GM23338 (cell line): ENCODE measurements around the gene MGLL. TPM values are rescaled to one million over a fixed set of nuclear protein-coding genes. Genes with fewer than 3 reads are reported as not detected.

Source experiments
- ATAC-seq: fragments of 200-7000 bp; cut with Tn5 transposase; 3 replicates; pipeline ENCODE4 v1.9.1; 2020
- DNase-seq: peaks from one replicate; pipeline ENCODE4 v3.0.0-alpha.2; 2015; ENCODE audit warnings: low spot score
- H2AFZ ChIP-seq: fragments of 200-600 bp; sonication (generic); 2 replicates; pipeline ENCODE4 v1.8.0; 2016; ENCODE audit warnings: antibody characterized with exemption, mild to moderate bottlenecking, moderate library complexity
- H3F3A ChIP-seq: fragments of 200-600 bp; sonication (generic); replicated peaks from 2 replicates; pipeline ENCODE4 v1.8.0; 2017; ENCODE audit warnings: antibody characterized with exemption, mixed run types, low read depth
- H3K27ac ChIP-seq: fragments of 200-600 bp; sonication (generic); 2 replicates; pipeline ENCODE4 v1.6.1; 2016; ENCODE audit warnings: low read depth
- H3K27me3 ChIP-seq: fragments of 200-600 bp; sonication (generic); 2 replicates; pipeline ENCODE4 v1.8.0; 2016; ENCODE audit warnings: mild to moderate bottlenecking, mixed run types, moderate library complexity; ENCODE audit not compliant: insufficient read depth
- H3K36me3 ChIP-seq: fragments of 200-600 bp; sonication (generic); 2 replicates; pipeline ENCODE4 v1.8.0; 2016; ENCODE audit warnings: mild to moderate bottlenecking; ENCODE audit not compliant: insufficient read depth
- H3K4me1 ChIP-seq: fragments of 200-600 bp; sonication (generic); 2 replicates; pipeline ENCODE4 v1.8.0; 2016; ENCODE audit warnings: mild to moderate bottlenecking, moderate library complexity; ENCODE audit not compliant: insufficient read depth
- H3K4me2 ChIP-seq: fragments of 200-600 bp; sonication (generic); 2 replicates; pipeline ENCODE4 v1.7.1; 2017; ENCODE audit warnings: mixed run types
- H3K4me3 ChIP-seq: fragments of 200-600 bp; sonication (generic); 2 replicates; pipeline ENCODE4 v1.6.1; 2016; ENCODE audit warnings: mixed run types
- H3K79me2 ChIP-seq: fragments of 200-600 bp; sonication (generic); replicated peaks from 2 replicates; pipeline ENCODE4 v1.8.0; 2017; ENCODE audit warnings: mild to moderate bottlenecking; ENCODE audit not compliant: insufficient read depth
- H3K9me2 ChIP-seq: fragments of 200-600 bp; sonication (generic); 2 replicates; pipeline ENCODE4 v1.8.0; 2017; ENCODE audit not compliant: insufficient read depth
- H4K20me1 ChIP-seq: fragments of 200-600 bp; sonication (generic); replicated peaks from 2 replicates; pipeline ENCODE4 v1.8.0; 2017; ENCODE audit warnings: mild to moderate bottlenecking; ENCODE audit not compliant: insufficient read depth
- H3K27ac Mint-ChIP-seq: 2 replicates; pipeline ENCODE4 v1.8.0; 2020; ENCODE audit warnings: inconsistent platforms, mild to moderate bottlenecking, moderate library complexity, mixed read lengths
- H3K27me3 Mint-ChIP-seq: 3 replicates; pipeline ENCODE4 v1.8.0; 2022; ENCODE audit warnings: low read depth, mild to moderate bottlenecking, moderate library complexity, mixed read lengths, inconsistent platforms; ENCODE audit not compliant: insufficient read depth, poor library complexity
- H3K36me3 Mint-ChIP-seq: 3 replicates; pipeline ENCODE4 v1.8.0; 2021; ENCODE audit warnings: low read depth, mild to moderate bottlenecking, inconsistent platforms, moderate library complexity, mixed read lengths
- H3K4me1 Mint-ChIP-seq: 3 replicates; pipeline ENCODE4 v1.8.0; 2020; ENCODE audit warnings: mild to moderate bottlenecking, inconsistent platforms, mixed read lengths
- H3K4me3 Mint-ChIP-seq: 3 replicates; pipeline ENCODE4 v1.8.0; 2021; ENCODE audit warnings: moderate library complexity, mild to moderate bottlenecking, inconsistent platforms, mixed read lengths
- H3K9me3 Mint-ChIP-seq: 3 replicates; pipeline ENCODE4 v1.8.0; 2020; ENCODE audit warnings: moderate library complexity, mild to moderate bottlenecking, inconsistent platforms, mixed read lengths
- CREB1 ChIP-seq: fragments of 250-450 bp; sonication (Bioruptor Pico); IDR thresholded peaks from 2 replicates; pipeline ENCODE4 v1.5.0; 2020; ENCODE audit warnings: low read depth, mild to moderate bottlenecking, moderate library complexity
- EZH2 ChIP-seq: fragments of 200-600 bp; sonication (generic); IDR thresholded peaks from one replicate; pipeline ENCODE4 v1.8.0; 2017; ENCODE audit warnings: antibody characterized with exemption, mild to moderate bottlenecking, low read depth; ENCODE audit not compliant: unreplicated experiment
- EZH2phosphoT487 ChIP-seq: fragments of 200-600 bp; sonication (generic); IDR thresholded peaks from one replicate; pipeline ENCODE4 v1.8.1; 2018; ENCODE audit warnings: antibody characterized with exemption; ENCODE audit not compliant: unreplicated experiment
- JUNB ChIP-seq: IDR thresholded peaks from one replicate; pipeline ENCODE4 v1.6.1; 2016; ENCODE audit warnings: antibody characterized with exemption; ENCODE audit not compliant: unreplicated experiment
- NANOG ChIP-seq: IDR thresholded peaks from 2 replicates; pipeline ENCODE4 v1.6.1; 2016; ENCODE audit warnings: antibody characterized with exemption, borderline replicate concordance
- POLR2AphosphoS5 ChIP-seq: IDR thresholded peaks from 2 replicates; pipeline ENCODE4 v1.6.1; 2016; ENCODE audit warnings: antibody characterized with exemption, low read depth
- STAT1 ChIP-seq: IDR thresholded peaks from one replicate; pipeline ENCODE4 v1.6.1; 2016; ENCODE audit warnings: antibody characterized with exemption; ENCODE audit not compliant: unreplicated experiment
- ZNF114 ChIP-seq: fragments of 250-450 bp; sonication (Bioruptor Pico); IDR thresholded peaks from 2 replicates; pipeline ENCODE4 v1.5.0; 2020; ENCODE audit warnings: mild to moderate bottlenecking, moderate library complexity
- ZNF331 ChIP-seq: fragments of 250-450 bp; sonication (Bioruptor Pico); IDR thresholded peaks from 2 replicates; pipeline ENCODE4 v1.5.0; 2020; ENCODE audit warnings: low read depth, mild to moderate bottlenecking, moderate library complexity
- polyA plus RNA-seq: library from polyadenylated mRNA; unstranded; fragments of >200 nt; fragmentation: Nextera tagmentation; extraction: Ambion mirVana; gene quantifications from 2 replicates; pipeline ENCODE4 v1.2.1, GENCODE V29; 2016
- total RNA-seq: library from RNA; depleted of rRNA; stranded (reverse); fragments of >200 nt; shearing (Covaris generic); gene quantifications from 2 replicates; pipeline ENCODE4 v1.2.3, GENCODE V29; 2014
- TF ChIP-seq, protein P1 (sequence below), 2 experiments: fragments of 200-600 bp in 1 of 2; sonication (generic) in 1 of 2; conservative IDR thresholded peaks; 2 replicates each; pipeline versions ENCODE4 v1.5.1 to v1.6.1; 2016 to 2017; ENCODE audit warnings: antibody characterized with exemption in 2 of 2, low read depth in 2 of 2, mild to moderate bottlenecking in 2 of 2, moderate library complexity in 1 of 2
- TF ChIP-seq, protein P2 (sequence below): fragments of 250-450 bp; sonication (Bioruptor Pico); IDR thresholded peaks from 2 replicates; pipeline ENCODE4 v1.5.0; 2020; ENCODE audit warnings: mild to moderate bottlenecking, moderate library complexity
- TF ChIP-seq, protein P3 (sequence below): IDR thresholded peaks from 2 replicates; pipeline ENCODE4 v1.6.1; 2016; ENCODE audit warnings: antibody characterized with exemption
- TF ChIP-seq, protein P4 (sequence below): IDR thresholded peaks from one replicate; pipeline ENCODE4 v1.6.1; 2018; ENCODE audit warnings: antibody characterized with exemption; ENCODE audit not compliant: unreplicated experiment

MGLL gene
- total and polyA plus RNA-seq, 2 experiments from 2014 or later: 0.71 to 0.83 TPM

DNA sequence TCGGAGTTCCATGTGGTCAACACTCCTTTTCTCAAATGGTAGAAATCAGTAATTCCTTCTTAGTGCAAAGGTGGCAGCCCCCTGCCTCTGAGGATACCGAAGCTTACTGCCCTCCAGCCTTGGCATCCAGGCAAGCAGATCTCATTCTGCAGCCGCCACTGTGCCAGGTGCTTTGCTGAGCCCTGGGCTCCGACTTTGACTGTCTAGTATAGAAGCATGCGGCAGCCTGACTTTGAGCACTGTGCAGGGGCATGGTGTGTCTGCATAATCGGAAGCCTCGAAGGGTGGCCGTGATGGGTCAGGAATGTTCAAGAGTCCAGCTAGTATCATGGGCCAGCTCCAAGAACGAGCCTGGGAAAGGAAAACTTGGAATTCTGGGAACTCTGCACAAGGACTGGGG, 109.9 kb downstream of the MGLL start:
- TF ChIP-seq, protein P1, sequence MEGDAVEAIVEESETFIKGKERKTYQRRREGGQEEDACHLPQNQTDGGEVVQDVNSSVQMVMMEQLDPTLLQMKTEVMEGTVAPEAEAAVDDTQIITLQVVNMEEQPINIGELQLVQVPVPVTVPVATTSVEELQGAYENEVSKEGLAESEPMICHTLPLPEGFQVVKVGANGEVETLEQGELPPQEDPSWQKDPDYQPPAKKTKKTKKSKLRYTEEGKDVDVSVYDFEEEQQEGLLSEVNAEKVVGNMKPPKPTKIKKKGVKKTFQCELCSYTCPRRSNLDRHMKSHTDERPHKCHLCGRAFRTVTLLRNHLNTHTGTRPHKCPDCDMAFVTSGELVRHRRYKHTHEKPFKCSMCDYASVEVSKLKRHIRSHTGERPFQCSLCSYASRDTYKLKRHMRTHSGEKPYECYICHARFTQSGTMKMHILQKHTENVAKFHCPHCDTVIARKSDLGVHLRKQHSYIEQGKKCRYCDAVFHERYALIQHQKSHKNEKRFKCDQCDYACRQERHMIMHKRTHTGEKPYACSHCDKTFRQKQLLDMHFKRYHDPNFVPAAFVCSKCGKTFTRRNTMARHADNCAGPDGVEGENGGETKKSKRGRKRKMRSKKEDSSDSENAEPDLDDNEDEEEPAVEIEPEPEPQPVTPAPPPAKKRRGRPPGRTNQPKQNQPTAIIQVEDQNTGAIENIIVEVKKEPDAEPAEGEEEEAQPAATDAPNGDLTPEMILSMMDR (conservative IDR thresholded peaks at IDR 0.05; ENCODE audit: low read depth in 2 of 2): no peak
- no peak for TF ChIP-seq EZH2phosphoT487
- TF ChIP-seq, protein P2, sequence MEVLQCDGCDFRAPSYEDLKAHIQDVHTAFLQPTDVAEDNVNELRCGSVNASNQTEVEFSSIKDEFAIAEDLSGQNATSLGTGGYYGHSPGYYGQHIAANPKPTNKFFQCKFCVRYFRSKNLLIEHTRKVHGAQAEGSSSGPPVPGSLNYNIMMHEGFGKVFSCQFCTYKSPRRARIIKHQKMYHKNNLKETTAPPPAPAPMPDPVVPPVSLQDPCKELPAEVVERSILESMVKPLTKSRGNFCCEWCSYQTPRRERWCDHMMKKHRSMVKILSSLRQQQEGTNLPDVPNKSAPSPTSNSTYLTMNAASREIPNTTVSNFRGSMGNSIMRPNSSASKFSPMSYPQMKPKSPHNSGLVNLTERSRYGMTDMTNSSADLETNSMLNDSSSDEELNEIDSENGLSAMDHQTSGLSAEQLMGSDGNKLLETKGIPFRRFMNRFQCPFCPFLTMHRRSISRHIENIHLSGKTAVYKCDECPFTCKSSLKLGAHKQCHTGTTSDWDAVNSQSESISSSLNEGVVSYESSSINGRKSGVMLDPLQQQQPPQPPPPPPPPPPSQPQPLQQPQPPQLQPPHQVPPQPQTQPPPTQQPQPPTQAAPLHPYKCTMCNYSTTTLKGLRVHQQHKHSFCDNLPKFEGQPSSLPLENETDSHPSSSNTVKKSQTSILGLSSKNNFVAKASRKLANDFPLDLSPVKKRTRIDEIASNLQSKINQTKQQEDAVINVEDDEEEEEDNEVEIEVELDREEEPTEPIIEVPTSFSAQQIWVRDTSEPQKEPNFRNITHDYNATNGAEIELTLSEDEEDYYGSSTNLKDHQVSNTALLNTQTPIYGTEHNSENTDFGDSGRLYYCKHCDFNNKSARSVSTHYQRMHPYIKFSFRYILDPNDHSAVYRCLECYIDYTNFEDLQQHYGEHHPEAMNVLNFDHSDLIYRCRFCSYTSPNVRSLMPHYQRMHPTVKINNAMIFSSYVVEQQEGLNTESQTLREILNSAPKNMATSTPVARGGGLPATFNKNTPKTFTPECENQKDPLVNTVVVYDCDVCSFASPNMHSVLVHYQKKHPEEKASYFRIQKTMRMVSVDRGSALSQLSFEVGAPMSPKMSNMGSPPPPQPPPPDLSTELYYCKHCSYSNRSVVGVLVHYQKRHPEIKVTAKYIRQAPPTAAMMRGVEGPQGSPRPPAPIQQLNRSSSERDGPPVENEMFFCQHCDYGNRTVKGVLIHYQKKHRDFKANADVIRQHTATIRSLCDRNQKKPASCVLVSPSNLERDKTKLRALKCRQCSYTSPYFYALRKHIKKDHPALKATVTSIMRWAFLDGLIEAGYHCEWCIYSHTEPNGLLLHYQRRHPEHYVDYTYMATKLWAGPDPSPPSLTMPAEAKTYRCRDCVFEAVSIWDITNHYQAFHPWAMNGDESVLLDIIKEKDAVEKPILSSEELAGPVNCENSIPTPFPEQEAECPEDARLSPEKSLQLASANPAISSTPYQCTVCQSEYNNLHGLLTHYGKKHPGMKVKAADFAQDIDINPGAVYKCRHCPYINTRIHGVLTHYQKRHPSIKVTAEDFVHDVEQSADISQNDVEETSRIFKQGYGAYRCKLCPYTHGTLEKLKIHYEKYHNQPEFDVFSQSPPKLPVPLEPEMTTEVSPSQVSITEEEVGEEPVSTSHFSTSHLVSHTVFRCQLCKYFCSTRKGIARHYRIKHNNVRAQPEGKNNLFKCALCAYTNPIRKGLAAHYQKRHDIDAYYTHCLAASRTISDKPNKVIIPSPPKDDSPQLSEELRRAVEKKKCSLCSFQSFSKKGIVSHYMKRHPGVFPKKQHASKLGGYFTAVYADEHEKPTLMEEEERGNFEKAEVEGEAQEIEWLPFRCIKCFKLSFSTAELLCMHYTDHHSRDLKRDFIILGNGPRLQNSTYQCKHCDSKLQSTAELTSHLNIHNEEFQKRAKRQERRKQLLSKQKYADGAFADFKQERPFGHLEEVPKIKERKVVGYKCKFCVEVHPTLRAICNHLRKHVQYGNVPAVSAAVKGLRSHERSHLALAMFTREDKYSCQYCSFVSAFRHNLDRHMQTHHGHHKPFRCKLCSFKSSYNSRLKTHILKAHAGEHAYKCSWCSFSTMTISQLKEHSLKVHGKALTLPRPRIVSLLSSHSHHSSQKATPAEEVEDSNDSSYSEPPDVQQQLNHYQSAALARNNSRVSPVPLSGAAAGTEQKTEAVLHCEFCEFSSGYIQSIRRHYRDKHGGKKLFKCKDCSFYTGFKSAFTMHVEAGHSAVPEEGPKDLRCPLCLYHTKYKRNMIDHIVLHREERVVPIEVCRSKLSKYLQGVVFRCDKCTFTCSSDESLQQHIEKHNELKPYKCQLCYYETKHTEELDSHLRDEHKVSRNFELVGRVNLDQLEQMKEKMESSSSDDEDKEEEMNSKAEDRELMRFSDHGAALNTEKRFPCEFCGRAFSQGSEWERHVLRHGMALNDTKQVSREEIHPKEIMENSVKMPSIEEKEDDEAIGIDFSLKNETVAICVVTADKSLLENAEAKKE (CRISPR knock-in tag): no peak
- no peak for TF ChIP-seq JUNB
- TF ChIP-seq STAT1: no peak
- TF ChIP-seq ZNF331 (CRISPR knock-in tag): no peak
- TF ChIP-seq, protein P3, sequence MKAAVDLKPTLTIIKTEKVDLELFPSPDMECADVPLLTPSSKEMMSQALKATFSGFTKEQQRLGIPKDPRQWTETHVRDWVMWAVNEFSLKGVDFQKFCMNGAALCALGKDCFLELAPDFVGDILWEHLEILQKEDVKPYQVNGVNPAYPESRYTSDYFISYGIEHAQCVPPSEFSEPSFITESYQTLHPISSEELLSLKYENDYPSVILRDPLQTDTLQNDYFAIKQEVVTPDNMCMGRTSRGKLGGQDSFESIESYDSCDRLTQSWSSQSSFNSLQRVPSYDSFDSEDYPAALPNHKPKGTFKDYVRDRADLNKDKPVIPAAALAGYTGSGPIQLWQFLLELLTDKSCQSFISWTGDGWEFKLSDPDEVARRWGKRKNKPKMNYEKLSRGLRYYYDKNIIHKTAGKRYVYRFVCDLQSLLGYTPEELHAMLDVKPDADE: no peak
- no peak for TF ChIP-seq ZNF114
- TF ChIP-seq NANOG: no peak
- TF ChIP-seq, protein P4, sequence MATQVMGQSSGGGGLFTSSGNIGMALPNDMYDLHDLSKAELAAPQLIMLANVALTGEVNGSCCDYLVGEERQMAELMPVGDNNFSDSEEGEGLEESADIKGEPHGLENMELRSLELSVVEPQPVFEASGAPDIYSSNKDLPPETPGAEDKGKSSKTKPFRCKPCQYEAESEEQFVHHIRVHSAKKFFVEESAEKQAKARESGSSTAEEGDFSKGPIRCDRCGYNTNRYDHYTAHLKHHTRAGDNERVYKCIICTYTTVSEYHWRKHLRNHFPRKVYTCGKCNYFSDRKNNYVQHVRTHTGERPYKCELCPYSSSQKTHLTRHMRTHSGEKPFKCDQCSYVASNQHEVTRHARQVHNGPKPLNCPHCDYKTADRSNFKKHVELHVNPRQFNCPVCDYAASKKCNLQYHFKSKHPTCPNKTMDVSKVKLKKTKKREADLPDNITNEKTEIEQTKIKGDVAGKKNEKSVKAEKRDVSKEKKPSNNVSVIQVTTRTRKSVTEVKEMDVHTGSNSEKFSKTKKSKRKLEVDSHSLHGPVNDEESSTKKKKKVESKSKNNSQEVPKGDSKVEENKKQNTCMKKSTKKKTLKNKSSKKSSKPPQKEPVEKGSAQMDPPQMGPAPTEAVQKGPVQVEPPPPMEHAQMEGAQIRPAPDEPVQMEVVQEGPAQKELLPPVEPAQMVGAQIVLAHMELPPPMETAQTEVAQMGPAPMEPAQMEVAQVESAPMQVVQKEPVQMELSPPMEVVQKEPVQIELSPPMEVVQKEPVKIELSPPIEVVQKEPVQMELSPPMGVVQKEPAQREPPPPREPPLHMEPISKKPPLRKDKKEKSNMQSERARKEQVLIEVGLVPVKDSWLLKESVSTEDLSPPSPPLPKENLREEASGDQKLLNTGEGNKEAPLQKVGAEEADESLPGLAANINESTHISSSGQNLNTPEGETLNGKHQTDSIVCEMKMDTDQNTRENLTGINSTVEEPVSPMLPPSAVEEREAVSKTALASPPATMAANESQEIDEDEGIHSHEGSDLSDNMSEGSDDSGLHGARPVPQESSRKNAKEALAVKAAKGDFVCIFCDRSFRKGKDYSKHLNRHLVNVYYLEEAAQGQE: no peak
- TF ChIP-seq CREB1 (CRISPR knock-in tag): no peak
- TF ChIP-seq EZH2: no peak
- TF ChIP-seq POLR2AphosphoS5: no peak
- DNase-seq: no peak
- H3K36me3 Mint-ChIP-seq: no peaks in the 10 kb centered on the region

More for the DNA sequence above, 109.9 kb downstream of the MGLL start:
- Histone ChIP-seq H3K4me2 (no peak overlapping the region), H3K9me2 (no peaks in the 10 kb centered on the region), H2AFZ (peak overlapping the region; percentile 56; the same call in 1 of the 2 replicates), H3K36me3 (no peaks in the 10 kb centered on the region), H3K27me3 (no peaks in the 10 kb centered on the region), H3K27ac (no peak overlapping the region), H3K79me2 (no peaks in the 10 kb centered on the region), H3K4me3 (no peak overlapping the region), H4K20me1 (no peaks in the 10 kb centered on the region), H3F3A (no peaks in the 10 kb centered on the region), H3K4me1 (peaks cover 7% of the 10 kb centered on the region)
- Mint-ChIP-seq H3K27ac (no peak overlapping the region), H3K4me3 (no peak overlapping the region), H3K27me3 (peaks cover 10% of the 10 kb centered on the region), H3K4me1 (peaks cover 34% of the 10 kb centered on the region), H3K9me3 (no peaks in the 10 kb centered on the region)
- no peak for ATAC-seq
